Activated CD8-positive, alpha-beta T cell treated with anti-CD3 and anti-CD28 coated beads for 36 hours (primary cell): ENCODE data around the gene ZNRF3. TPM values are rescaled to one million over a fixed set of nuclear protein-coding genes. Genes with fewer than 3 reads are reported as not detected.

Source experiments
- ATAC-seq: fragments of 200-7000 bp; cut with Tn5 transposase; one replicate; pipeline ENCODE4 v1.10.0; 2021; ENCODE audit warnings: mild to moderate bottlenecking, moderate library complexity
- CTCF ChIA-PET: fragments of 350-600 bp; sonication (Branson Sonifier 250); formaldehyde crosslinking; loops from one replicate; lab custom pipeline; 2021; ENCODE audit warnings: antibody characterized with exemption; lab: Charles Lee
- POLR2A ChIA-PET: fragments of 350-600 bp; sonication (Branson Sonifier 250); formaldehyde crosslinking; loops from one replicate; lab custom pipeline; 2021; ENCODE audit warnings: antibody characterized with exemption; lab: Charles Lee
- DNase-seq: peaks from one replicate; pipeline ENCODE4 v3.0.0-alpha.2; 2020
- H3K27ac Mint-ChIP-seq: one replicate; pipeline ENCODE4 v1.8.0; 2021; ENCODE audit warnings: mild to moderate bottlenecking, mixed read lengths
- H3K27me3 Mint-ChIP-seq: one replicate; pipeline ENCODE4 v1.8.0; 2021; ENCODE audit warnings: mixed read lengths
- H3K36me3 Mint-ChIP-seq: one replicate; pipeline ENCODE4 v1.8.0; 2021; ENCODE audit warnings: low read depth, mixed read lengths
- H3K4me1 Mint-ChIP-seq: one replicate; pipeline ENCODE4 v1.8.0; 2021; ENCODE audit warnings: low read depth, mixed read lengths
- H3K4me3 Mint-ChIP-seq: one replicate; pipeline ENCODE4 v1.8.0; 2021; ENCODE audit warnings: mild to moderate bottlenecking, moderate library complexity, mixed read lengths
- H3K9me3 Mint-ChIP-seq: one replicate; pipeline ENCODE4 v1.8.0; 2021; ENCODE audit warnings: mixed read lengths
- CTCF ChIP-seq: fragments of 200-600 bp; IDR thresholded peaks from one replicate; pipeline ENCODE4 v1.8.0; 2022; ENCODE audit warnings: antibody characterized with exemption, mild to moderate bottlenecking
- intact Hi-C: fragments of 100-400 bp; cut with micrococcal nuclease; formaldehyde crosslinking; loops from one replicate; pipeline ENCODE4 v1.10.0; 2022
- total RNA-seq, 2 experiments: library from RNA; stranded (reverse); gene quantifications; one replicate each; pipeline ENCODE4 v1.2.3, GENCODE V29; 2021

Gene ZNRF3
- total RNA-seq, 2 experiments from 2014 or later = 2.0 to 2.5 TPM

- ChIA-PET POLR2A (no interaction called here), CTCF (interaction anchor here (1.4 kb wide), 1 partner anchor 51 kb away, joined by 4 read pairs; no protein-coding TSS in a partner anchor)
- H3K4me1 Mint-ChIP-seq = peaks cover 8% of the 10 kb centered on the region
- peaks cover 12% of the 10 kb centered on the region for H3K27me3 Mint-ChIP-seq
- DNase-seq (no peak), ATAC-seq (no peak)
- no peak for TF ChIP-seq CTCF
- H3K4me3 Mint-ChIP-seq = no peak overlapping the region
- H3K27ac Mint-ChIP-seq = no peak overlapping the region
- intact Hi-C loops = no loop called here
- H3K9me3 Mint-ChIP-seq = peaks cover 5% of the 10 kb centered on the region
- peaks cover 5% of the 10 kb centered on the region for H3K36me3 Mint-ChIP-seq
These were observed 106.5 kb downstream of the ZNRF3 start for GRCh38 chr22:28989912-28990311.

GRCh38 chr22:28992565-28993356, 109.4 kb downstream of the ZNRF3 start:
- Mint-ChIP-seq H3K4me1 (peaks cover 8% of the 10 kb centered on the region), H3K27me3 (peaks cover 7% of the 10 kb centered on the region), H3K27ac (no peak overlapping the region), H3K9me3 (no peaks in the 10 kb centered on the region), H3K4me3 (no peak overlapping the region), H3K36me3 (peaks cover 4% of the 10 kb centered on the region)
- ChIA-PET POLR2A (no interaction called here), CTCF (no interaction called here)
- TF ChIP-seq CTCF = no peak
- intact Hi-C loops = no loop called here
- no peak for ATAC-seq
- no peak for DNase-seq

GRCh38 chr22:28994522-28994921, 111.2 kb downstream of the ZNRF3 start:
- POLR2A ChIA-PET = no interaction called here
- intact Hi-C loops = no loop called here
- Mint-ChIP-seq H3K4me3 (no peak overlapping the region), H3K4me1 (no peaks in the 10 kb centered on the region), H3K27ac (no peak overlapping the region), H3K9me3 (no peaks in the 10 kb centered on the region), H3K36me3 (peaks cover 4% of the 10 kb centered on the region), H3K27me3 (peaks cover 7% of the 10 kb centered on the region)
- DNase-seq (no peak), ATAC-seq (no peak)
- no peak for TF ChIP-seq CTCF
- CTCF ChIA-PET = no interaction called here

GRCh38 chr22:28995551-28995950, 112.2 kb downstream of the ZNRF3 start:
- peaks cover 5% of the 10 kb centered on the region for H3K27me3 Mint-ChIP-seq

More at GRCh38 chr22:28995551-28995950, 112.2 kb downstream of the ZNRF3 start:
- Mint-ChIP-seq H3K9me3 (no peaks in the 10 kb centered on the region), H3K4me1 (no peaks in the 10 kb centered on the region), H3K27ac (no peak overlapping the region), H3K36me3 (peaks cover 4% of the 10 kb centered on the region), H3K4me3 (no peak overlapping the region)
- no peak for ATAC-seq
- intact Hi-C loops = no loop called here
- ChIA-PET CTCF (no interaction called here), POLR2A (no interaction called here)
- no peak for TF ChIP-seq CTCF
- DNase-seq = no peak
